OCI-LY7 (cell line): ENCODE measurements around the gene PTCH1. TPM values are rescaled to one million over a fixed set of nuclear protein-coding genes. Genes with fewer than 3 reads are reported as not detected.

Source experiments
- BruUV-seq: library from RNA; stranded (reverse); fragments of 400-500 nt; replicated peaks from 2 replicates; lab custom pipeline; 2021; lab: Mats Ljungman, UMichigan
- CTCF ChIA-PET: fragments of 300-600 bp; sonication (Branson Sonifier 250); formaldehyde crosslinking; loops from one replicate; lab custom pipeline; 2022; ENCODE audit warnings: antibody characterized with exemption; ENCODE audit not compliant: unreplicated experiment; lab: Charles Lee
- POLR2A ChIA-PET: fragments of 300-600 bp; sonication (Branson Sonifier 250); formaldehyde crosslinking; loops from one replicate; lab custom pipeline; 2022; ENCODE audit warnings: antibody characterized with exemption; lab: Charles Lee
- DNase-seq: peaks from one replicate; pipeline ENCODE4 v3.0.0-alpha.2; 2015; ENCODE audit warnings: low spot score
- H2AFZ ChIP-seq: fragments of 200-600 bp; sonication (generic), shearing (Covaris generic); 2 replicates; pipeline ENCODE4 v1.6.1; 2014; ENCODE audit warnings: mild to moderate bottlenecking, antibody characterized with exemption, low read length, moderate library complexity
- H3K27ac ChIP-seq: fragments of 200-600 bp; sonication (generic); 2 replicates; pipeline ENCODE4 v1.5.1; 2014; ENCODE audit warnings: mixed run types, low read depth, mild to moderate bottlenecking, moderate library complexity, low read length, inconsistent platforms; ENCODE audit not compliant: poor library complexity, severe bottlenecking
- H3K36me3 ChIP-seq: fragments of 200-600 bp; sonication (generic); 2 replicates; pipeline ENCODE4 v1.6.1; 2014; ENCODE audit warnings: mild to moderate bottlenecking, antibody characterized with exemption, low read length, moderate library complexity, mixed read lengths; ENCODE audit not compliant: insufficient read depth
- H3K4me1 ChIP-seq: fragments of 200-600 bp; sonication (generic); 2 replicates; pipeline ENCODE4 v1.5.1; 2014; ENCODE audit warnings: mild to moderate bottlenecking, low read length; ENCODE audit not compliant: insufficient read depth, poor library complexity, severe bottlenecking
- H3K4me2 ChIP-seq: fragments of 200-600 bp; sonication (generic); 2 replicates; pipeline ENCODE4 v1.6.1; 2014; ENCODE audit warnings: mild to moderate bottlenecking, low read length
- H3K4me3 ChIP-seq: fragments of 200-600 bp; sonication (generic); 2 replicates; pipeline ENCODE4 v1.5.1; 2014; ENCODE audit warnings: mild to moderate bottlenecking, low read depth, low read length; ENCODE audit not compliant: poor library complexity, severe bottlenecking
- H3K79me2 ChIP-seq: fragments of 200-600 bp; sonication (generic); 2 replicates; pipeline ENCODE4 v1.6.1; 2016; ENCODE audit warnings: low read depth, mild to moderate bottlenecking, low read length, moderate library complexity, mixed read lengths; ENCODE audit not compliant: insufficient read depth
- H3K9me2 ChIP-seq: fragments of 200-600 bp; sonication (generic); 2 replicates; pipeline ENCODE4 v1.6.1; 2016; ENCODE audit warnings: mild to moderate bottlenecking, low read length, mixed read lengths; ENCODE audit not compliant: insufficient read depth
- H3K9me3 ChIP-seq: fragments of 200-600 bp; sonication (generic); 2 replicates; pipeline ENCODE4 v1.6.1; 2014; ENCODE audit warnings: mild to moderate bottlenecking, mixed run types, low read length, mixed read lengths
- H4K20me1 ChIP-seq: fragments of 200-600 bp; sonication (generic); 2 replicates; pipeline ENCODE4 v1.6.1; 2014; ENCODE audit warnings: mild to moderate bottlenecking, antibody characterized with exemption, low read length, moderate library complexity, mixed read lengths; ENCODE audit not compliant: insufficient read depth
- CTCF ChIP-seq: fragments of 200-600 bp; sonication (generic); conservative IDR thresholded peaks from 2 replicates; pipeline ENCODE4 v1.5.1; 2014; ENCODE audit warnings: mild to moderate bottlenecking, antibody characterized with exemption, low read length, moderate library complexity, mixed read lengths
- EZH2phosphoT487 ChIP-seq: fragments of 200-600 bp; sonication (generic); IDR thresholded peaks from 2 replicates; pipeline ENCODE4 v1.6.1; 2018; ENCODE audit warnings: low read depth, borderline replicate concordance, mild to moderate bottlenecking, mixed run types, antibody characterized with exemption, low read length, moderate library complexity, mixed read lengths
- intact Hi-C: fragments of 100-400 bp; cut with micrococcal nuclease; formaldehyde crosslinking; loops from one replicate; pipeline ENCODE4 v1.10.0; 2022; ENCODE audit not compliant: unreplicated experiment
- total RNA-seq, 2 experiments: library from RNA; depleted of rRNA in 1 of 2; stranded (reverse); fragments of >200 nt in 1 of 2; shearing (Covaris generic) in 1 of 2; gene quantifications; 2 replicates each; pipeline ENCODE4 v1.2.3, GENCODE V29; 2014 to 2022

Gene PTCH1
- total RNA-seq, 2 experiments from 2014 or later, result 13.1 to 36.1 TPM

DNA sequence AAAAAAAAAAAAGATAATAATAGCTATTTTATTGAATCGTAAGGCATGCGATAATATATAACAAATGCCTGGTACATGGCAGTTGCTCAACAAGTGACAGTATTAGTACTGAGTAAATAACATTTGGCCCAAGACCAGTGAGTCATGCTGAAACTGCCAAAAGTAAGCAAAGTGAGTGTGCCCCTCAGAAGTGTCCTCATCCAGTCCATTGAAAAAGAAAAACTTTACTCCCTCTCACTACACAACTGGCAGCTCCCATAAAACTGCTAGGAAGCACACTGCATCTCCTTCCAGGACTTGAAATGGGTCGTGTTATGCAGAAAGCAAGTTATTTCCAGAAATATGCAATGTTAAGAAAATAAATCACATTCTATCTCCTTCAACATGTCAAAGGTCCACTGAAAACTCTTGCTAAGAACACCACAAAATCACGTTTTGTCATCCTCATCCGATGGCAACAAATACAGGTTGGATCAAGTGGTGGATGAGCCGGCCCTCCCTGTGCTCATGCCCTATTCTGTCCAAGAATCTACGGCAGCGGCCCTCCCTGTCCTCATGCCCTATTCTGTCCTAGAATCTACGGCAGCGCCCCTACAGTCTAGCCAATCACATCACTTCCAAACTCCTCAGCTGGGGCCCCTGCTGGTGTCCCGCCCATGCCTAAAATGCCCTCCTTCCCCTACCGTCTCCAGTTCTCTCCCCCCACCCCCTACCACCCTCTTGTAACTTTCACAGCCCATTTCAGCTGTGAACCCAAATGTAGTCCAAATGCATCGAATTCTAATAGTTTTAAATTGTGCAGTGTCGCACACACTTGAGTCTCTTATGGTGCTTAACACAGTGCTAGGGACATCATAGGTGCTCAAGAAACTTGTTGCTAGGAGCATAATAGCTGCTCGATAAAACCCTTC is 12.5 kb downstream of the PTCH1 start:
- Histone ChIP-seq H3K4me2 (peak overlapping the region; percentile 89), H3K9me3 (no peaks in the 10 kb centered on the region), H3K4me3 (peak overlapping the region; percentile 82), H3K79me2 (peaks cover 51% of the 10 kb centered on the region), H3K27ac (no peak overlapping the region), H2AFZ (no peak overlapping the region), H3K4me1 (peaks cover 41% of the 10 kb centered on the region), H4K20me1 (peaks cover 26% of the 10 kb centered on the region), H3K9me2 (no peaks in the 10 kb centered on the region), H3K36me3 (peaks cover 3% of the 10 kb centered on the region; the same call in 1 of the 2 replicates)
- peak; percentile 69 for DNase-seq
- intact Hi-C loops, result no loop called here
- ChIA-PET CTCF (interaction anchor here (0.6 to 1.7 kb wide), 2 partner anchors 28 to 42 kb away, joined by 4 to 5 read pairs; no protein-coding TSS in a partner anchor), POLR2A (interaction anchor here (0.9 to 1.4 kb wide), 2 partner anchors 10 to 11 kb away, joined by 3 to 5 read pairs; no protein-coding TSS in a partner anchor)
- BruUV-seq, result no TSS peak
- TF ChIP-seq CTCF (peak; percentile 62; the same call in 1 of the 2 replicates), EZH2phosphoT487 (no peak)

DNA sequence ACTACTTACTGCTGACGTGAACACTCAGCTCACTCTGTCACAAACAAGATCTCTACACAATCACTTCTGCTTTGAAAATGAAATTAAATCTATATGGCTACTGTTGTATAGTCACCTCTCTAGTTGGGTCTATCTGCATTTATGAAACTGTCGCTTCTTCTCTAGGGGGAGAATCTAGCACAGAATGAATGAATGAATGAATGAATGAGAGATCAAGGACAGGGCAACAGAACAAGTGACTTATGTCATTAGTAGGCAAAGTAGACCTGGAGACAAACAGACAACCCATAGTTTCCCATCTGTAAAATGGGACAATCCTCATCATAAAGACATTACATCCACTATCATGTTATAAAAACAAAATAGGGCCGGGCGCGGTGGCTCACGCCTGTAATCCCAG is 13.4 kb downstream of the PTCH1 start:
- Histone ChIP-seq H3K79me2 (peaks cover 51% of the 10 kb centered on the region), H3K4me3 (peak overlapping the region; percentile 30), H3K4me1 (peaks cover 44% of the 10 kb centered on the region), H3K36me3 (peaks cover 3% of the 10 kb centered on the region; the same call in 1 of the 2 replicates), H3K9me3 (no peaks in the 10 kb centered on the region), H3K9me2 (no peaks in the 10 kb centered on the region), H2AFZ (no peak overlapping the region), H4K20me1 (peaks cover 26% of the 10 kb centered on the region), H3K4me2 (peak overlapping the region; percentile 53), H3K27ac (no peak overlapping the region)
- intact Hi-C loops, result no loop called here
- ChIA-PET CTCF (interaction anchor here (0.6 kb wide), 1 partner anchor 40 kb away, joined by 6 read pairs; no protein-coding TSS in a partner anchor), POLR2A (interaction anchor here (0.8 to 1.3 kb wide), 2 partner anchors 11 to 212 kb away, joined by 3 to 4 read pairs; no protein-coding TSS in a partner anchor)
- TF ChIP-seq CTCF, result no peak
- no peak for DNase-seq
- BruUV-seq, result no TSS peak
